MM.1S (cell line): ENCODE results near the gene DCP1B.
"Not testable (repeated sequence)": the region's sequence is repeated elsewhere in the genome, so short reads cannot be mapped to it uniquely, and the experiment has no call there.

Experiments used
- DNase-seq: peaks from one replicate; pipeline ENCODE4 v3.0.0-alpha.2; 2015
- H2AFZ ChIP-seq: fragments of 300-600 bp; sonication (generic); 2 replicates; pipeline ENCODE4 v1.6.0; 2016; ENCODE audit warnings: antibody characterized with exemption, low read length
- H3F3A ChIP-seq: fragments of 300-600 bp; sonication (generic); 2 replicates; pipeline ENCODE4 v1.6.1; 2016; ENCODE audit warnings: mild to moderate bottlenecking, antibody characterized with exemption, low read length, moderate library complexity, mixed read lengths; ENCODE audit not compliant: insufficient read depth
- H3K27ac ChIP-seq: fragments of 300-600 bp; sonication (generic); 2 replicates; pipeline ENCODE4 v1.5.1; 2016; ENCODE audit warnings: mild to moderate bottlenecking, low read length
- H3K27me3 ChIP-seq: fragments of 300-600 bp; sonication (generic); replicated peaks from 2 replicates; pipeline ENCODE4 v1.6.0; 2016; ENCODE audit warnings: low read length; ENCODE audit not compliant: insufficient read depth
- H3K36me3 ChIP-seq: fragments of 300-600 bp; sonication (generic); replicated peaks from 2 replicates; pipeline ENCODE4 v1.6.1; 2016; ENCODE audit warnings: mild to moderate bottlenecking, low read length, mixed read lengths; ENCODE audit not compliant: insufficient read depth
- H3K4me1 ChIP-seq: fragments of 300-600 bp; sonication (generic); 2 replicates; pipeline ENCODE4 v1.6.1; 2016; ENCODE audit warnings: low read length, mixed read lengths
- H3K4me2 ChIP-seq: fragments of 300-600 bp; sonication (generic); 2 replicates; pipeline ENCODE4 v1.6.0; 2016; ENCODE audit warnings: low read depth, low read length
- H3K4me3 ChIP-seq: fragments of 300-600 bp; sonication (generic); 2 replicates; pipeline ENCODE4 v1.5.1; 2016; ENCODE audit warnings: low read length, mixed read lengths
- H3K79me2 ChIP-seq: fragments of 300-600 bp; sonication (generic); 2 replicates; pipeline ENCODE4 v1.6.1; 2016; ENCODE audit warnings: mixed run types, low read length, mixed read lengths
- H3K9ac ChIP-seq: fragments of 300-600 bp; sonication (generic); 2 replicates; pipeline ENCODE4 v1.6.1; 2016; ENCODE audit warnings: low read length, mixed read lengths
- H3K9me2 ChIP-seq: fragments of 300-600 bp; sonication (generic); replicated peaks from 2 replicates; pipeline ENCODE4 v1.6.1; 2016; ENCODE audit warnings: mild to moderate bottlenecking, low read length, mixed read lengths; ENCODE audit not compliant: insufficient read depth
- H3K9me3 ChIP-seq: fragments of 300-600 bp; sonication (generic); replicated peaks from 2 replicates; pipeline ENCODE4 v1.6.1; 2016; ENCODE audit warnings: mild to moderate bottlenecking, low read length, mixed read lengths; ENCODE audit not compliant: insufficient read depth
- H4K20me1 ChIP-seq: fragments of 300-600 bp; sonication (generic); 2 replicates; pipeline ENCODE4 v1.6.1; 2016; ENCODE audit warnings: mild to moderate bottlenecking, low read length, moderate library complexity, mixed read lengths; ENCODE audit not compliant: insufficient read depth
- CTCF ChIP-seq: fragments of 300-600 bp; sonication (generic); IDR thresholded peaks from 2 replicates; pipeline ENCODE4 v1.5.1; 2016; ENCODE audit warnings: antibody characterized with exemption, low read length, mixed read lengths
- EZH2 ChIP-seq: fragments of 300-600 bp; sonication (generic); optimal IDR thresholded peaks from 2 replicates; pipeline ENCODE3; 2017; ENCODE audit warnings: low read depth, mild to moderate bottlenecking, antibody characterized with exemption, low read length, mixed read lengths
- EZH2phosphoT487 ChIP-seq: fragments of 300-600 bp; sonication (generic); IDR thresholded peaks from 2 replicates; pipeline ENCODE4 v1.6.1; 2018; ENCODE audit warnings: antibody characterized with exemption, low read length

Gene DCP1B

GRCh38 chr12:1946296-1946695 is 58.0 kb downstream of the DCP1B start:
- TF ChIP-seq EZH2phosphoT487 (no peak), CTCF (no peak), EZH2 (no peak)
- Histone ChIP-seq H3K27ac (no peak overlapping the region), H4K20me1 (no peaks in the 10 kb centered on the region)

GRCh38 chr12:1945502-1945901 is 58.8 kb downstream of the DCP1B start:
- not testable (repeated sequence) for H3K9ac ChIP-seq, H4K20me1 ChIP-seq, H3K36me3 ChIP-seq, H3K27me3 ChIP-seq, H3K9me3 ChIP-seq, H3K27ac ChIP-seq, H3K79me2 ChIP-seq, H3K4me3 ChIP-seq, H3K4me1 ChIP-seq, H2AFZ ChIP-seq, H3F3A ChIP-seq, H3K9me2 ChIP-seq, DNase-seq, H3K4me2 ChIP-seq

More at GRCh38 chr12:1946296-1946695, 58.0 kb downstream of the DCP1B start:
- no peak overlapping the region for H3K9ac ChIP-seq
- no peaks in the 10 kb centered on the region for H3K9me3 ChIP-seq
- no peaks in the 10 kb centered on the region for H3K4me1 ChIP-seq
- no peaks in the 10 kb centered on the region for H3K79me2 ChIP-seq
- H2AFZ ChIP-seq, result no peak overlapping the region
- H3K4me3 ChIP-seq, result no peak overlapping the region
- no peak overlapping the region for H3K4me2 ChIP-seq
- H3K9me2 ChIP-seq, result no peaks in the 10 kb centered on the region
- DNase-seq, result no peak
- H3K36me3 ChIP-seq, result no peaks in the 10 kb centered on the region
- no peaks in the 10 kb centered on the region for H3F3A ChIP-seq
- H3K27me3 ChIP-seq, result no peaks in the 10 kb centered on the region

GRCh38 chr12:1939801-1940607 is 64.3 kb downstream of the DCP1B start:
- no peaks in the 10 kb centered on the region for H3K9me3 ChIP-seq
- H3K27ac ChIP-seq, result no peak overlapping the region
- H4K20me1 ChIP-seq, result no peaks in the 10 kb centered on the region
- no peaks in the 10 kb centered on the region for H3K9me2 ChIP-seq
- H3K4me3 ChIP-seq, result no peak overlapping the region
- no peaks in the 10 kb centered on the region for H3K4me1 ChIP-seq
- TF ChIP-seq CTCF (peak; percentile 96), EZH2phosphoT487 (no peak)
- no peaks in the 10 kb centered on the region for H3K27me3 ChIP-seq
- H3F3A ChIP-seq, result no peaks in the 10 kb centered on the region
- H3K4me2 ChIP-seq, result peak overlapping the region; percentile 28
- peak overlapping the region; percentile 42; the same call in 1 of the 2 replicates for H2AFZ ChIP-seq
- H3K36me3 ChIP-seq, result no peaks in the 10 kb centered on the region
- DNase-seq, result peak; percentile 78
- H3K9ac ChIP-seq, result no peak overlapping the region
- no peaks in the 10 kb centered on the region for H3K79me2 ChIP-seq

GRCh38 chr12:1939331-1939730 is 64.9 kb downstream of the DCP1B start:
- Histone ChIP-seq H3K79me2 (no peaks in the 10 kb centered on the region), H2AFZ (no peak overlapping the region), H3K27ac (no peak overlapping the region), H3K9ac (no peak overlapping the region), H3K9me2 (no peaks in the 10 kb centered on the region), H3K4me3 (no peak overlapping the region), H3K9me3 (no peaks in the 10 kb centered on the region), H3K36me3 (no peaks in the 10 kb centered on the region), H3K4me1 (no peaks in the 10 kb centered on the region), H3K4me2 (no peak overlapping the region), H3F3A (no peaks in the 10 kb centered on the region), H3K27me3 (no peaks in the 10 kb centered on the region), H4K20me1 (no peaks in the 10 kb centered on the region)
- TF ChIP-seq EZH2phosphoT487 (no peak), EZH2 (no peak), CTCF (no peak)
- DNase-seq, result no peak
